Common myeloid progenitor, CD34-positive (primary cell): ENCODE measurements around the gene FALEC.

Source experiments
- CTCF ChIA-PET: fragments of 350-600 bp; sonication (Branson Sonifier 250); formaldehyde crosslinking; loops from one replicate; lab custom pipeline; 2021; ENCODE audit warnings: antibody characterized with exemption; lab: Charles Lee
- POLR2A ChIA-PET: fragments of 350-600 bp; sonication (Branson Sonifier 250); formaldehyde crosslinking; loops from one replicate; lab custom pipeline; 2021; ENCODE audit warnings: antibody characterized with exemption; lab: Charles Lee
- DNase-seq, 3 donors: peaks; one replicate each; pipeline versions ENCODE4 v3.0.0 to v3.0.0-alpha.2; 2013
- H3K27ac ChIP-seq, 2 experiments: 1 replicate in 1 of 2; 2 replicates in 1 of 2; pipeline ENCODE4 v1.7.0; 2013; ENCODE audit warnings: inconsistent platforms in 2 of 2, low read length in 2 of 2, mild to moderate bottlenecking in 2 of 2, low read depth in 1 of 2, moderate library complexity in 1 of 2; ENCODE audit not compliant: severe bottlenecking in 2 of 2, insufficient read depth in 1 of 2, poor library complexity in 1 of 2
- H3K27me3 ChIP-seq, 5 experiments: replicated peaks in 2 of 5; 1 replicate in 3 of 5; 2 replicates in 2 of 5; pipeline versions ENCODE4 v1.6.1 to v1.7.0; 2013; ENCODE audit warnings: low read length in 4 of 5, mild to moderate bottlenecking in 2 of 5, moderate library complexity in 2 of 5, inconsistent platforms in 1 of 5; ENCODE audit not compliant: insufficient read depth in 5 of 5, control insufficient read depth in 4 of 5
- H3K36me3 ChIP-seq, 4 experiments: 1 replicate in 2 of 4; 2 replicates in 2 of 4; pipeline versions ENCODE4 v1.6.1 to v1.7.0; 2013; ENCODE audit warnings: low read length in 3 of 4, control low read depth in 1 of 4, mild to moderate bottlenecking in 1 of 4; ENCODE audit not compliant: control insufficient read depth in 4 of 4, insufficient read depth in 4 of 4
- H3K4me1 ChIP-seq, 4 experiments: 1 replicate in 3 of 4; 2 replicates in 1 of 4; pipeline versions ENCODE4 v1.6.1 to v1.7.1; 2013; ENCODE audit warnings: low read length in 3 of 4, mild to moderate bottlenecking in 3 of 4, control low read depth in 1 of 4, inconsistent platforms in 1 of 4, moderate library complexity in 1 of 4; ENCODE audit not compliant: control insufficient read depth in 4 of 4, insufficient read depth in 4 of 4; ENCODE audit errors: control extremely low read depth in 1 of 4
- H3K4me3 ChIP-seq, 7 experiments: 1 replicate in 4 of 7; 2 replicates in 3 of 7; pipeline versions ENCODE4 v1.5.1 to v1.7.0; 2013; ENCODE audit warnings: mild to moderate bottlenecking in 7 of 7, low read length in 6 of 7, moderate library complexity in 6 of 7, inconsistent platforms in 2 of 7, low read depth in 2 of 7, control low read depth in 1 of 7; ENCODE audit not compliant: insufficient read depth in 4 of 7, control insufficient read depth in 1 of 7; ENCODE audit errors: extremely low read depth in 1 of 7
- H3K9me3 ChIP-seq, 5 experiments: 1 replicate in 4 of 5; 2 replicates in 1 of 5; pipeline versions ENCODE4 v1.6.1 to v1.7.1; 2013; ENCODE audit warnings: low read length in 4 of 5, mild to moderate bottlenecking in 2 of 5, inconsistent platforms in 1 of 5, low read depth in 1 of 5, moderate library complexity in 1 of 5; ENCODE audit not compliant: control insufficient read depth in 4 of 5, insufficient read depth in 2 of 5; ENCODE audit errors: control extremely low read depth in 1 of 5
- WGBS: methylation state at CpG from one replicate; pipeline ENCODE4 v1.1.5; 2013; ENCODE audit not compliant: insufficient coverage; 5-methylcytosine and 5-hydroxymethylcytosine counted together

FALEC gene

GRCh38 chr1:150548632-150549495 lies 33.3 kb downstream of the FALEC start, which contains the start of gene ADAMTSL4:
Gene ADAMTSL4, plus strand, starts transcription at chr1:150549408. Its CDS starts 2,881 bp downstream, at chr1:150552289.
- H3K36me3 ChIP-seq, result no peaks in the 10 kb centered on the region
- no peaks in the 10 kb centered on the region for H3K9me3 ChIP-seq
- peak within 1 kb of the TSS; percentile 36 to 73 (median 56) for H3K4me3 ChIP-seq
- no peaks in the 10 kb centered on the region for H3K27me3 ChIP-seq
- H3K27ac ChIP-seq, result peak within 1 kb of the TSS in 1 of 2 experiments; percentile 70
- POLR2A ChIA-PET, result interaction anchor here (1.0 kb wide), 2 partner anchors 31 to 33 kb away, joined by 3 to 4 read pairs; partner anchors contain the start of genes FALEC and MCL1
- peaks cover 4 to 52% (median 48%) of the 10 kb centered on the region in 4 experiments for H3K4me1 ChIP-seq
- CTCF ChIA-PET, result interaction anchor here (0.5 to 10.5 kb wide), 6 partner anchors 10 to 58 kb away, joined by 3 to 59 read pairs (median 4); no protein-coding TSS in a partner anchor
- peak in 2 of 3 donors; percentile 65 to 70 for DNase-seq
- under 1% methylated on average over 62 of the region's 91 CpGs for WGBS

GRCh38 chr1:150549496-150550221 lies 34.1 kb downstream of the FALEC start:
- H3K4me3 ChIP-seq, result peak overlapping the region; percentile 1 to 73 (median 55)
- no peaks in the 10 kb centered on the region for H3K36me3 ChIP-seq
- no peaks in the 10 kb centered on the region for H3K27me3 ChIP-seq
- WGBS, result 43% methylated on average over 29 of the region's 43 CpGs
- peak overlapping the region in 1 of 2 experiments; percentile 70 for H3K27ac ChIP-seq
- CTCF ChIA-PET, result interaction anchor here (0.7 to 10.5 kb wide), 5 partner anchors 9 to 33 kb away, joined by 3 to 59 read pairs (median 4); no protein-coding TSS in a partner anchor
- no peaks in the 10 kb centered on the region for H3K9me3 ChIP-seq
- no peak for DNase-seq
- H3K4me1 ChIP-seq, result peaks cover 4 to 57% (median 48%) of the 10 kb centered on the region in 4 experiments
- POLR2A ChIA-PET, result interaction anchor here (1.9 kb wide), 1 partner anchor 12 kb away, joined by 8 read pairs; no protein-coding TSS in a partner anchor

GRCh38 chr1:150550222-150551050 lies 34.9 kb downstream of the FALEC start:
- POLR2A ChIA-PET, result interaction anchor here (0.6 to 1.9 kb wide), 2 partner anchors 11 to 47 kb away, joined by 3 to 8 read pairs; no protein-coding TSS in a partner anchor
- peaks cover 0 to 2% (median 2%) of the 10 kb centered on the region in 4 experiments for H3K36me3 ChIP-seq
- CTCF ChIA-PET, result interaction anchor here (1.0 to 10.5 kb wide), 6 partner anchors 8 to 34 kb away, joined by 3 to 59 read pairs (median 4); no protein-coding TSS in a partner anchor
- no peaks in the 10 kb centered on the region for H3K9me3 ChIP-seq
- no peak for DNase-seq
- H3K4me1 ChIP-seq, result peaks cover 4 to 57% (median 48%) of the 10 kb centered on the region in 4 experiments
- no peaks in the 10 kb centered on the region for H3K27me3 ChIP-seq
- WGBS, result 93% methylated on average over 9 of the region's 22 CpGs
- H3K27ac ChIP-seq, result peak overlapping the region in 1 of 2 experiments; percentile 70
- H3K4me3 ChIP-seq, result peak overlapping the region in 4 of 7 experiments; percentile 39 to 73 (median 63)

GRCh38 chr1:150551051-150551783 lies 35.7 kb downstream of the FALEC start:
- Histone ChIP-seq H3K4me3 (peak overlapping the region in 2 of 7 experiments; percentile 19 to 39), H3K36me3 (peaks cover 4 to 9% (median 9%) of the 10 kb centered on the region in 4 experiments), H3K27ac (peak overlapping the region in 1 of 2 experiments; percentile 15), H3K9me3 (no peaks in the 10 kb centered on the region), H3K4me1 (peaks cover 4 to 57% (median 48%) of the 10 kb centered on the region in 4 experiments), H3K27me3 (no peaks in the 10 kb centered on the region)
- 66% methylated on average over 7 of the region's 11 CpGs for WGBS
- CTCF ChIA-PET, result interaction anchor here (0.7 to 10.5 kb wide), 10 partner anchors 7 to 503 kb away, joined by 3 to 59 read pairs (median 4); no protein-coding TSS in a partner anchor
- POLR2A ChIA-PET, result interaction anchor here (0.6 to 1.9 kb wide), 2 partner anchors 10 to 48 kb away, joined by 3 to 8 read pairs; no protein-coding TSS in a partner anchor
- DNase-seq, result peak in 2 of 3 donors; percentile 43 to 46

GRCh38 chr1:150551784-150552127 lies 36.2 kb downstream of the FALEC start:
- Histone ChIP-seq H3K9me3 (no peaks in the 10 kb centered on the region), H3K4me3 (peak overlapping the region in 1 of 7 experiments; percentile 13), H3K27ac (no peak overlapping the region), H3K36me3 (peaks cover 4 to 12% (median 11%) of the 10 kb centered on the region in 4 experiments), H3K27me3 (no peaks in the 10 kb centered on the region), H3K4me1 (peaks cover 4 to 57% (median 48%) of the 10 kb centered on the region in 4 experiments)
- POLR2A ChIA-PET, result interaction anchor here (0.5 to 1.0 kb wide), 2 partner anchors 9 to 189 kb away, joined by 3 read pairs; no protein-coding TSS in a partner anchor
- peak in 2 of 3 donors; percentile 41 to 46 for DNase-seq
- CTCF ChIA-PET, result interaction anchor here (0.6 to 10.5 kb wide), 13 partner anchors 7 to 503 kb away, joined by 3 to 59 read pairs (median 3); no protein-coding TSS in a partner anchor
- WGBS, result no CpG with 5 or more reads among the region's 1 CpG
